Stimulated activated memory B cell treated with anti-CD40 and anti-IgM and Interleukin-4, amounts not matched to agents 10 μg/mL and 1 μg/mL and 100 μg/mL, for 72 hours (primary cell): ENCODE results near the gene COL24A1.

Experiments
- ATAC-seq: fragments of 150-1000 bp; cut with Tn5 transposase; 2 replicates; pipeline ENCODE4 v1.10.0; 2021
- H3K27ac Mint-ChIP-seq: one replicate; pipeline ENCODE4 v1.8.0; 2022; ENCODE audit warnings: mild to moderate bottlenecking, mixed read lengths
- H3K27me3 Mint-ChIP-seq: one replicate; pipeline ENCODE4 v1.8.0; 2022; ENCODE audit warnings: mixed read lengths
- H3K36me3 Mint-ChIP-seq: one replicate; pipeline ENCODE4 v1.8.0; 2022; ENCODE audit warnings: mixed read lengths
- H3K4me1 Mint-ChIP-seq: one replicate; pipeline ENCODE4 v1.8.0; 2022; ENCODE audit warnings: mixed read lengths
- H3K4me3 Mint-ChIP-seq: one replicate; pipeline ENCODE4 v1.8.0; 2022; ENCODE audit warnings: mild to moderate bottlenecking, moderate library complexity, mixed read lengths
- H3K9me3 Mint-ChIP-seq: one replicate; pipeline ENCODE4 v1.8.0; 2022; ENCODE audit warnings: mixed read lengths

Gene COL24A1

GRCh38 chr1:86069757-86070145, 86.8 kb downstream of the COL24A1 start:
- no peaks in the 10 kb centered on the region for H3K9me3 Mint-ChIP-seq
- ATAC-seq, result no peak
- H3K4me3 Mint-ChIP-seq, result no peak overlapping the region
- no peaks in the 10 kb centered on the region for H3K36me3 Mint-ChIP-seq
- no peaks in the 10 kb centered on the region for H3K27me3 Mint-ChIP-seq
- H3K27ac Mint-ChIP-seq, result no peak overlapping the region
- H3K4me1 Mint-ChIP-seq, result no peaks in the 10 kb centered on the region

- no peaks in the 10 kb centered on the region for H3K36me3 Mint-ChIP-seq
- H3K27me3 Mint-ChIP-seq, result no peaks in the 10 kb centered on the region
- no peak overlapping the region for H3K4me3 Mint-ChIP-seq
- H3K4me1 Mint-ChIP-seq, result no peaks in the 10 kb centered on the region
- H3K27ac Mint-ChIP-seq, result no peak overlapping the region
- no peaks in the 10 kb centered on the region for H3K9me3 Mint-ChIP-seq
- no peak for ATAC-seq
These were observed 87.5 kb downstream of the COL24A1 start for GRCh38 chr1:86068841-86069756.

- no peaks in the 10 kb centered on the region for H3K4me1 Mint-ChIP-seq
- no peaks in the 10 kb centered on the region for H3K36me3 Mint-ChIP-seq
- no peaks in the 10 kb centered on the region for H3K27me3 Mint-ChIP-seq
- no peaks in the 10 kb centered on the region for H3K9me3 Mint-ChIP-seq
- ATAC-seq, result no peak
- H3K4me3 Mint-ChIP-seq, result no peak overlapping the region
- no peak overlapping the region for H3K27ac Mint-ChIP-seq
These were observed 88.3 kb downstream of the COL24A1 start for GRCh38 chr1:86068271-86068721.

- ATAC-seq, result no peak
- H3K4me3 Mint-ChIP-seq, result no peak overlapping the region
- H3K27ac Mint-ChIP-seq, result no peak overlapping the region
- H3K4me1 Mint-ChIP-seq, result no peaks in the 10 kb centered on the region
- H3K9me3 Mint-ChIP-seq, result no peaks in the 10 kb centered on the region
- no peaks in the 10 kb centered on the region for H3K27me3 Mint-ChIP-seq
- H3K36me3 Mint-ChIP-seq, result no peaks in the 10 kb centered on the region
These were observed 88.9 kb downstream of the COL24A1 start for GRCh38 chr1:86067626-86068025.

GRCh38 chr1:86064899-86065298, 91.7 kb downstream of the COL24A1 start:
- Mint-ChIP-seq H3K4me3 (no peak overlapping the region), H3K27me3 (no peaks in the 10 kb centered on the region), H3K9me3 (no peaks in the 10 kb centered on the region), H3K27ac (no peak overlapping the region), H3K4me1 (no peaks in the 10 kb centered on the region), H3K36me3 (no peaks in the 10 kb centered on the region)
- no peak for ATAC-seq

- ATAC-seq, result no peak
- Mint-ChIP-seq H3K36me3 (no peaks in the 10 kb centered on the region), H3K4me3 (no peak overlapping the region), H3K27ac (no peak overlapping the region), H3K4me1 (no peaks in the 10 kb centered on the region), H3K27me3 (no peaks in the 10 kb centered on the region), H3K9me3 (no peaks in the 10 kb centered on the region)
These were observed 92.9 kb downstream of the COL24A1 start for GRCh38 chr1:86063721-86064120.

- Mint-ChIP-seq H3K4me1 (no peaks in the 10 kb centered on the region), H3K4me3 (no peak overlapping the region), H3K27me3 (no peaks in the 10 kb centered on the region), H3K27ac (no peak overlapping the region), H3K36me3 (no peaks in the 10 kb centered on the region), H3K9me3 (no peaks in the 10 kb centered on the region)
- no peak for ATAC-seq
These were observed 94.1 kb downstream of the COL24A1 start for GRCh38 chr1:86062453-86062852.

GRCh38 chr1:86061551-86061990, 95.0 kb downstream of the COL24A1 start:
- no peak overlapping the region for H3K4me3 Mint-ChIP-seq
- no peaks in the 10 kb centered on the region for H3K9me3 Mint-ChIP-seq
- ATAC-seq, result no peak
- no peaks in the 10 kb centered on the region for H3K4me1 Mint-ChIP-seq
- no peaks in the 10 kb centered on the region for H3K27me3 Mint-ChIP-seq
- no peak overlapping the region for H3K27ac Mint-ChIP-seq
- H3K36me3 Mint-ChIP-seq, result no peaks in the 10 kb centered on the region

GRCh38 chr1:86054396-86054795, 102.2 kb downstream of the COL24A1 start:
- Mint-ChIP-seq H3K27me3 (no peaks in the 10 kb centered on the region), H3K27ac (no peak overlapping the region), H3K4me3 (no peak overlapping the region), H3K36me3 (no peaks in the 10 kb centered on the region), H3K4me1 (no peaks in the 10 kb centered on the region), H3K9me3 (no peaks in the 10 kb centered on the region)
- no peak for ATAC-seq

GRCh38 chr1:86052948-86053698, 103.4 kb downstream of the COL24A1 start:
- Mint-ChIP-seq H3K4me3 (no peak overlapping the region), H3K4me1 (no peaks in the 10 kb centered on the region), H3K36me3 (no peaks in the 10 kb centered on the region), H3K27ac (no peak overlapping the region), H3K9me3 (no peaks in the 10 kb centered on the region), H3K27me3 (no peaks in the 10 kb centered on the region)
- no peak for ATAC-seq

- no peak for ATAC-seq
- Mint-ChIP-seq H3K27me3 (no peaks in the 10 kb centered on the region), H3K36me3 (no peaks in the 10 kb centered on the region), H3K4me1 (no peaks in the 10 kb centered on the region), H3K9me3 (no peaks in the 10 kb centered on the region), H3K4me3 (no peak overlapping the region), H3K27ac (no peak overlapping the region)
These were observed 121.5 kb downstream of the COL24A1 start for GRCh38 chr1:86035101-86035500.

- H3K4me3 Mint-ChIP-seq, result no peak overlapping the region
- no peak overlapping the region for H3K27ac Mint-ChIP-seq
- no peaks in the 10 kb centered on the region for H3K36me3 Mint-ChIP-seq
- no peaks in the 10 kb centered on the region for H3K4me1 Mint-ChIP-seq
- no peaks in the 10 kb centered on the region for H3K9me3 Mint-ChIP-seq
- H3K27me3 Mint-ChIP-seq, result peaks cover 11% of the 10 kb centered on the region
- ATAC-seq, result no peak
These were observed 126.4 kb downstream of the COL24A1 start for GRCh38 chr1:86030180-86030579.

- no peaks in the 10 kb centered on the region for H3K9me3 Mint-ChIP-seq
These were observed 138.2 kb downstream of the COL24A1 start for GRCh38 chr1:86018283-86018923.

GRCh38 chr1:86016076-86016759, 140.4 kb downstream of the COL24A1 start:
- no peak overlapping the region for H3K27ac Mint-ChIP-seq
- no peak overlapping the region for H3K4me3 Mint-ChIP-seq
- ATAC-seq, result peak; percentile 55
- H3K36me3 Mint-ChIP-seq, result no peaks in the 10 kb centered on the region
- no peaks in the 10 kb centered on the region for H3K4me1 Mint-ChIP-seq
- H3K27me3 Mint-ChIP-seq, result no peaks in the 10 kb centered on the region
- no peaks in the 10 kb centered on the region for H3K9me3 Mint-ChIP-seq

More at GRCh38 chr1:86018283-86018923, 138.2 kb downstream of the COL24A1 start:
- no peak overlapping the region for H3K27ac Mint-ChIP-seq
- H3K4me3 Mint-ChIP-seq, result no peak overlapping the region
- no peaks in the 10 kb centered on the region for H3K27me3 Mint-ChIP-seq
- H3K4me1 Mint-ChIP-seq, result no peaks in the 10 kb centered on the region
- H3K36me3 Mint-ChIP-seq, result no peaks in the 10 kb centered on the region
- ATAC-seq, result no peak

GRCh38 chr1:86015375-86015774, 141.2 kb downstream of the COL24A1 start:
- ATAC-seq, result no peak
- Mint-ChIP-seq H3K36me3 (no peaks in the 10 kb centered on the region), H3K4me1 (no peaks in the 10 kb centered on the region), H3K27ac (no peak overlapping the region), H3K4me3 (no peak overlapping the region), H3K9me3 (no peaks in the 10 kb centered on the region), H3K27me3 (no peaks in the 10 kb centered on the region)
